Mucosa of stomach (tissue), 1 donor: Measurements from ENCODE around the gene EPB41L2.

Experiments used
- H3K27me3 ChIP-seq: one replicate; pipeline ENCODE4 v1.7.0; 2013; ENCODE audit warnings: mild to moderate bottlenecking, low read length; ENCODE audit not compliant: control insufficient read depth, insufficient read depth
- H3K36me3 ChIP-seq: one replicate; pipeline ENCODE4 v1.7.0; 2013; ENCODE audit warnings: low read length; ENCODE audit not compliant: control insufficient read depth, insufficient read depth
- H3K4me1 ChIP-seq: one replicate; pipeline ENCODE4 v1.7.0; 2013; ENCODE audit warnings: mild to moderate bottlenecking, low read length; ENCODE audit not compliant: control insufficient read depth, insufficient read depth
- H3K4me3 ChIP-seq: one replicate; pipeline ENCODE4 v1.7.0; 2013; ENCODE audit warnings: low read length
- H3K9ac ChIP-seq: one replicate; pipeline ENCODE4 v1.7.0; 2013; ENCODE audit warnings: mild to moderate bottlenecking, low read length, moderate library complexity
- H3K9me3 ChIP-seq: one replicate; pipeline ENCODE4 v1.7.0; 2013; ENCODE audit warnings: mild to moderate bottlenecking, low read length, moderate library complexity; ENCODE audit not compliant: control insufficient read depth
- donor health status: Pancreatic carcinoma.

EPB41L2 gene

DNA sequence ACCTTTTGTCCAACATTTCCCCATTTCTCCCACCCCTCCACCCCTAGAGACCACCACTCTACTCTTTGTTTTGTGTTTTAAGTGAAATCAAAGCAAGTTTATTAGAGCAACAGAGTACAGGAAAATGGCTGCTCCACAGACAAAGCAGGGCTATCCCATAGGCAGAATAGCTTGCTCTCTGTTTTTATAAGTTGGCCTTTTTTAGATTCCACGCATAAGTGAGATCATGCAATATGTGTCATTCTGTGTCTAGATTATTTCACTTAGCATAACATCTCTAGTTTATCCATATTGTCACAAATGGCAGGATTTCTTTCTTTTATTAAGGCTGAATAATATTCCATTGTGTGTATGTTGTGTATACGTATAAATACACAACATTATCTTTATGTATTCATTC lies 266.0 kb downstream of the EPB41L2 start:
- H3K4me1 ChIP-seq, result no peaks in the 10 kb centered on the region
- no peaks in the 10 kb centered on the region for H3K9me3 ChIP-seq

DNA sequence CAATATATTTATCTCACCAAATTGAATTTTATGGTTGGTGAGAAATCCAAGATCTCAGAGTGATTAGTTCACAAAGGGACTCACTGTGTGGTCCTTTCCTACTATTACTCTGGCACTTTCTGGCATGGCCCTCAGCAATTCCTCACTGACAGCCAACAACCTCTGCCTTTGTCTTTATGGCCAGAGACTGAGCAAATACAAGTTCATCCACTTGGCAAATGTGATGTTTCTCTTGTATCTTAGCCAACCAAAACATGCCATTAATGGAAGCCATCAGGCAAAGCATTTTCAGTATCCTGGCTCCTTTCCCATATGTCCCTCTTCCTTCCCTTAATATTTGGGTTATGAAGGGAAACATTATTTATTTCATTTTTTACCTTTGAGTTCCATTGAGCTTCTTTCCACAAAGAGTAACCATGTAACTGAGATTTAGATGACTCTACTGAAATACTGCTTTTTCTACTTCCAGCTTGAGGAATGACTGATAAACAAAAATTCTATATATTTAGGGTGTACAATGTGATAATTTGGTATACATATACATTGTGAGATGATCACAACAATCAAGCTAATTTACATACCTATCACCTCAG lies 266.6 kb downstream of the EPB41L2 start:
- Histone ChIP-seq H3K36me3 (no peaks in the 10 kb centered on the region), H3K9me3 (no peaks in the 10 kb centered on the region), H3K4me3 (no peak overlapping the region), H3K9ac (no peak overlapping the region), H3K4me1 (no peaks in the 10 kb centered on the region), H3K27me3 (no peaks in the 10 kb centered on the region)

More for the DNA sequence above, 266.0 kb downstream of the EPB41L2 start:
- Histone ChIP-seq H3K36me3 (no peaks in the 10 kb centered on the region), H3K9ac (no peak overlapping the region), H3K4me3 (no peak overlapping the region), H3K27me3 (no peaks in the 10 kb centered on the region)

DNA sequence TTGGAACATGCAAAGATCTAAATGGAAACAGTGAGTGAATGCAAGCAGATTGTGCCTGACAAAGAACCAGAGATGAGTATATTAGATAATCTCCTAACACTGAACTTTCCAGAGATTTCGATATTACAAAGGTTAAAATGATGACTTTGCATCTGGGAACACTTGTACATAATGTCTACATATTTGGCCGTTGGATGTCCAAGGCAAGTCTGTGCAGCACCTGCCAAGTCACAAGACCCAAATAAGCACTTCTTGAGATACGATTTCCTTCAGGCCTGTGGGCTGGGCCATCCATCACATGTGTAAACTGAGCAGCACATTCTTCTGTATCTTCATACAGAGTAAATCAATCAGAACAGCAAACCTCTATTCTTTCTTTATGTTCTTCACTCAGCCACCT lies 268.3 kb downstream of the EPB41L2 start:
- Histone ChIP-seq H3K27me3 (no peaks in the 10 kb centered on the region), H3K4me3 (no peak overlapping the region), H3K4me1 (no peaks in the 10 kb centered on the region), H3K9me3 (no peaks in the 10 kb centered on the region), H3K36me3 (no peaks in the 10 kb centered on the region), H3K9ac (no peak overlapping the region)

- Histone ChIP-seq H3K4me1 (no peaks in the 10 kb centered on the region), H3K27me3 (no peaks in the 10 kb centered on the region), H3K9me3 (no peaks in the 10 kb centered on the region), H3K36me3 (no peaks in the 10 kb centered on the region), H3K9ac (no peak overlapping the region), H3K4me3 (no peak overlapping the region)
These were observed 268.9 kb downstream of the EPB41L2 start for GRCh38 chr6:130794010-130794697.
